Measurements from ENCODE around the gene SELENON. TPM values are rescaled to one million over a fixed set of nuclear protein-coding genes. Genes with fewer than 3 reads are reported as not detected.
A peak's percentile ranks its signal among the peaks of the same experiment; 100 is the strongest.

The SELENON gene
- total RNA-seq, 1 experiment from 2014 or later: 63.1 TPM

DNA sequence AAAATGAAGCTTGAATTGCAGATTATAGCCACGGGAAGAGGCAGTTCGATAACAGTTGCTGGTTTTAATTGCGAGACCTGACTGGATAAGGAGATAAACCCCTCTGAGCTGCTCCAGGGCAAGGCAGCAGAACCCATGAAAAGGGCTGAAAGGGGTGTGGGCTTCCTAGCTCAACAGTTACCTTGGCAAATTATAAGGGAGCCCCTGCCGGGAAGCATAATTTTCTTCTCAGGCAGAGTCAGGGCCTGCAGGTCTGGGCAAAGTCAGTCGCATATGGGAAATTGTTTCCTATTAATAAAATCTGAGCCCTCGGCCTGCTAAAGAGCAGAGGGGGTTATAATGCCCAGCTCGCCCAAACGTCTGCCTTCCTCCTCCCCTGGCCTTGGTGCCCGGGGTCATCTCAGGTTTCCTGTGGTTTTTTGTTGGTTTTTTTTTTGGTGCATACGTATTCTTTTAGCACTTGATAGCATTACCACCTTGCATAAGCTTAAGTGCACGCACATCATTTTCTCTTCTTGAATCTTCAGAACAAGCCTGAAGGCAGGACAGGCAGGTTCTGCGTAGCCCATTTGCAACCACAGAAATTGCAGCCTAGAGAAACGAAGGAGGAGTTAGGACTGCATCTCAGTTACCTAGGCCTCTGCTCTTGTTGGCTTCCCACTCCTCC, 33.9 kb upstream of the SELENON start:
- Histone ChIP-seq H3K4me1 (peaks cover 28% of the 10 kb centered on the region), H3K27me3 (no peaks in the 10 kb centered on the region), H3K9me3 (replicated peaks) (no peaks in the 10 kb centered on the region), H3K36me3 (peaks cover 12% of the 10 kb centered on the region), H3K4me3 (no peak overlapping the region), H3K27ac (peak overlapping the region; percentile 42)
- peak in 1 of 2 experiments; percentile 49 for DNase-seq

DNA sequence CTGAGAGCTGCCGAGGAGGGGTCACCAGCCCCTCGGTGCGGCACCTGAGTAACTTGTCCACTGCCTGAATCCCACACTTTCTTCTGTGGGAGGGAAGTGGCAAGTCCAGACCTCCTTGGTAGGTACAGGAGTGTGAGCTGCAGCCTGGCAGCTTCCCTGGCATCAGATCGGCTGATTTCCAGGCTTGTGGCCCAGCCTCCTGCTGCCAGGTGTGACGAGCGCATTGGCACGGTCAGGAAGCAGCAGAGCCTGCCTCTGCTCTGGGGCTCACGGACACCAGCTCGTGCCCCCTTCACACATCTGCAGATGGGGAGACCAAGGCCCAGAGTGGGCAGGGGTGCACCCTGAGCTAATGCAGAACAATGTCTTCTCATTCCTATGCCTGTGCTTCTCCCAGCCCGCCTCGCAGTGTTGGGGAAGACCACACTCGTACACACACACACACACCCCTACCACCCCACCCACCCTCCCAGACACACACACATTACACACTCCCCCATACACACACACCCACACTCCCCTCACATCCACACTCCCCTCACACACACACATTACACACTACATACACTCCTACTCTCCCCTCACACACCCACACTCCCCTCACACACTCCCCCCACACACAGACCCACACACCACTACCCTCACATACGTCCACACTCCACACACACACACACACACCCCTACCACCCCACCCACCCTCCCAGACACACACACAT, 33.1 kb upstream of the SELENON start:
- H3K4me1 ChIP-seq: peaks cover 37% of the 10 kb centered on the region
- H3K4me3 ChIP-seq: no peak overlapping the region
- no peak overlapping the region for H3K27ac ChIP-seq
- no peaks in the 10 kb centered on the region for H3K27me3 ChIP-seq
- no peak for DNase-seq
- H3K9me3 ChIP-seq (replicated peaks): no peaks in the 10 kb centered on the region
- H3K36me3 ChIP-seq: peaks cover 12% of the 10 kb centered on the region

DNA sequence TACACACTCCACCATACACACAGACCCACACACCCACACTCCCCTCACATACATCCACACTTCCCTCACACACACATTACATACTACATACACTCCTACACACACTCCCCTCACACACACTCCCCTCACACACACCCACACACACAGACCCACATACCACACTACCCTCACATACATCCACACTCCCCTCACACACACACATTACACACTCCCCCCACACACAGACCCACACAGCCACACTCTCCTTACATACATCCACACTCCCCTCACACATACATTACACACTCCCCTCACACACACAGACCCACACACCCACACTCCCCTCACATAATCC, 32.6 kb upstream of the SELENON start:
- H3K4me3 ChIP-seq: no peak overlapping the region
- no peaks in the 10 kb centered on the region for H3K9me3 ChIP-seq (replicated peaks)
- peaks cover 15% of the 10 kb centered on the region for H3K36me3 ChIP-seq
- H3K27ac ChIP-seq: no peak overlapping the region
- H3K4me1 ChIP-seq: peaks cover 41% of the 10 kb centered on the region
- DNase-seq: no peak
- no peaks in the 10 kb centered on the region for H3K27me3 ChIP-seq

DNA sequence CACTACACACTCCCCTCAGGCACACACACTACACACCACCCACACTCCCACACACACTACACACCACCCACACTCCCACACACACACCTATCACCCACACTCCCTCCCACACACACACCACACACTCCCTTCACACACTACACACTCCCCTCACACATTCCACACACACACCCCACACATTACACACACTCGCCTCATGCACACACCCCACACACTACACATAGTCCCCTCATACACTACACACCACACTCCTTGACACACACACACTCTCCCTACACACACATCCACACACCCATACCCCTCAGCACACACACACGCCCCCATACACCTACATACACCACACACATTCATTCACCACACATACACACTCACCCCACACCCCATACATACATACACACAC, 31.0 kb upstream of the SELENON start:
- no peak overlapping the region for H3K27ac ChIP-seq

DNA sequence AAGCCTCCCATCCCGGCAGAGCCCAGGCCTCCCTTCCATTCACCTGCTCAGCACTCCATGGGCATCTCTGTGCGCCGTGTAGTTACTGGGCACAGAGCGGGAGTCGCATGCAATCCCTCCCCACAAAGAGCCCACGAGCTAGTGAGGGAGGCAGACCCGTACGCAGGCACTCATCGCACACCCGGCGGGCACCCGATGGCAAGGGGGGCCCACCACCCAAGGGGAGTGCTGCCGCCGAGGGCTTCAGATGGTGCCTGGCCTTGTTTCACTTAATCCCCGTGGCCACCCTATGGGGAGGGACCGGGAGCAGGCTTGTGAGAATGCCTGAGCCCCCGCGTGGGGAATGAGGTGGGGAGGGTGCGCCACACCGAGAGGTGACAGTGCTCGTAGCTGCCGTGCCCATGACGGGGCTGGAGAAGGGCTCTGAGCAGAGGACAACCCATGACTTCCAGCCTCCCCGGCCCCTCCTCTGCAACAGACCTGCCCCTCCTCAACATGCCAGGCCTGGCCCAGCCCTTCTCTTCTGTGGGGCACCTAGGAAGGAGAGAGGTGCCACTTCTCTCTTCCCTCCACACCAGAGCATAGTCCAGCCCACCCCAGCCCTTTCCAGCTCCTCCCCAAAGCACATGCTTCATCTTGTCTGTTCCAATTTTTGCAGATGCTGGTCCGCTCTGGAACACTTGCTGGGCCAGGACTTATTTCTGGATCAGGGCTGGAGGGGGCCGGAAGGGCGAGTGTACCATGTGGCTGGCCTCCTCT, 30.2 kb upstream of the SELENON start:
- no peaks in the 10 kb centered on the region for H3K9me3 ChIP-seq (replicated peaks)
- H3K27ac ChIP-seq: no peak overlapping the region
- H3K36me3 ChIP-seq: peaks cover 9% of the 10 kb centered on the region
- H3K27me3 ChIP-seq: no peaks in the 10 kb centered on the region
- H3K4me1 ChIP-seq: peaks cover 53% of the 10 kb centered on the region
- no peak overlapping the region for H3K4me3 ChIP-seq
- DNase-seq: no peak

More for the DNA sequence above, 31.0 kb upstream of the SELENON start:
- no peak for DNase-seq
- H3K4me3 ChIP-seq: no peak overlapping the region
- H3K9me3 ChIP-seq (replicated peaks): no peaks in the 10 kb centered on the region
- peaks cover 49% of the 10 kb centered on the region for H3K4me1 ChIP-seq
- H3K27me3 ChIP-seq: no peaks in the 10 kb centered on the region
- H3K36me3 ChIP-seq: peaks cover 15% of the 10 kb centered on the region

DNA sequence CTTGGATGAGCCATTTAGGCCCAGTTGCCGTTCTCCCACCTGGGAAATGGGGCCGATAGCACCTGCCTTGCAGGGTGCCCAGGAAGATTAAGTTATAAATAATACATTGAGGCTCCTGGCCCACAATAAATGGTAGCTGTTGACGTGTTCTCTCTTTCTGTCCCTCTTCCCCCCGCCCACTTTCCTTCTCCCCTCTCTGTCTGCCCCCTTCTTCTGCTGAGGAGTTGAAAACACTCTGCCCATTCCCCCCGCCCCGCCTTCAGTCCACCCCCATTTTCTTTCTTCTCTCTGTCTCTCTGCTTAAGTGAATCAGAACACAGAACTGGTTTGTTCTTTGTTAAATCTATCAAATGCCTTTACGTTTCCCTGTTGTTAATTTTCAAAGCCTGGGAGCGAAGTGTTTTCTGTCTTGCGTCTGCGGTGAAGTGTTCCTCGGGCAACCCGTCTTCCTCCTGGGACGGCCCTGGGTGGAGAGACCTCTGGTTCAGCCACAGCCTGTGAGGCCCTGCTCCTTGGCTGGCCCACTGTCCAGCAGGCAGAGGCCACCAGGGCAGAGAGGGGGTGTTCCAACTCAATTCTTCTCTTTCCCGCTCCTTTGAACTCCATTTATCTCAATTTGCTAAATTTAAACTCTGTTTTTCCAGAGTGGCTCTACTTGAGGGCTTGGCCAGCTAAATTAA, 29.3 kb upstream of the SELENON start:
- Histone ChIP-seq H3K27me3 (no peaks in the 10 kb centered on the region), H3K4me3 (no peak overlapping the region; the same call in 1 of the 2 replicates), H3K27ac (peak overlapping the region; percentile 64), H3K36me3 (peaks cover 9% of the 10 kb centered on the region), H3K9me3 (replicated peaks) (no peaks in the 10 kb centered on the region), H3K4me1 (peaks cover 51% of the 10 kb centered on the region)
- no peak for DNase-seq

DNA sequence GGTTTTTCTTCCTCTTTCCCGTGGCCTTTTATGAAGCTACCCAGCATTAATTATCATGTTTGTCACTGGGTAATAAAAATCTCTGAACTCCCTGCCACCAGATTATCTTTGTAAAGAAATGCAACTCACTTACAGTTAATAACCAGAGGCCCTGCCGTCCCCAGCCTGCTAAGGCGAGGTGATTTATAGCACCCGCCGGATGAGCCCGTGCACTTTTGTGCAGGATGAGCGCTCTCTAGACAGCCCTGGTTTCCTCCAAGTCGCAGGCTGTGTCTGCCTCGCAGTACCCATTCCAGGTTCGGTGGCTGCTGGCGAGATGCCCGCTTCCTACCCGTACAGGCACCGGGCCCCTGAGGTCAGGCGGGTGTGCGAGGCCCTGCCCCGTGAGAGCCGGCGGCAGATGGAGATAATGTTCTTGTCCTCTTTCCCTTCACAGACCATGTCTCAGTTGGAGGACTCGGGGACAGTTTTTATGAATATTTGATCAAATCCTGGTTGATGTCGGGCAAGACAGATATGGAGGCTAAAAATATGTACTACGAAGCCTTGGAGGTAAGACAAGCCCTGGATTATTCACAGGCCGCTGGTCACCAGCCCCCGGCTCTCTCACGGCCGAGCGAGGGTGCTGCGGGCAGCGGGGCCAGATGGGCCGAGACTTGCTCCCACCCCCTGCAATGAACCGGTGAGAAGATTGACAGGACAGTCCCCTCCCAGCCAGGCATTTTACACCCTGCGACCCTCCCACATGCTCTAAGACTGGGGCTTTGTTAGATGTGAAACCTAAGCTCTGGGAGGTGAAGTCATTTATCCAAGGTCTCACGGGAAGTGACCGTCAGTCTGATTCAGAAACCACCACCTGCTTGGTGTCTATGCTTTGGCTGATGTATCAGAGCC, 28.5 kb upstream of the SELENON start:
- Histone ChIP-seq H3K9me3 (replicated peaks) (no peaks in the 10 kb centered on the region), H3K36me3 (peaks cover 9% of the 10 kb centered on the region), H3K4me1 (peaks cover 45% of the 10 kb centered on the region), H3K4me3 (peak overlapping the region; percentile 14), H3K27me3 (no peaks in the 10 kb centered on the region), H3K27ac (peak overlapping the region; percentile 64)
- peak; percentile 83 to 92 for DNase-seq

DNA sequence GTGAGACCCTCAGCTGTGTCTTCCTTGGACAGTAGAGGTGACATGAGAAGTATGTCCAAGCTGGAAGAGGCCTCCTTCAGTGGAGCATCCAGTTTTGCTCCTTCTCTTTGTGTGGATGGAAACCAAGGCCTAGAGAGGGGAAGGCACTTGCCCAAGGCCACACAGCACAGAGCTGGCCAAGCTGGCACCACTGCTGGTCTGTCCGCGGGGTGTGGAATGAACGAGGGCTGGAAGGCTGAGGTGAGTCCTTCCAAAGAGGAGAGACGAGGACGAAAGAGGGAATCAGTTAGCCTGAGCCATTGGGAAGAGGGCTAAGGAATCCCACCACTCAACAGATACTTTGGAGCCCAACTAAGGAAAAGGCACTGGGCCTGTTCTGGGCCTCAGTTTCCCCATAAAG, 27.8 kb upstream of the SELENON start:
- no peak for DNase-seq
- Histone ChIP-seq H3K36me3 (peaks cover 9% of the 10 kb centered on the region), H3K4me3 (no peak overlapping the region), H3K9me3 (replicated peaks) (no peaks in the 10 kb centered on the region), H3K27ac (peak overlapping the region; percentile 64), H3K27me3 (no peaks in the 10 kb centered on the region), H3K4me1 (peaks cover 41% of the 10 kb centered on the region)

DNA sequence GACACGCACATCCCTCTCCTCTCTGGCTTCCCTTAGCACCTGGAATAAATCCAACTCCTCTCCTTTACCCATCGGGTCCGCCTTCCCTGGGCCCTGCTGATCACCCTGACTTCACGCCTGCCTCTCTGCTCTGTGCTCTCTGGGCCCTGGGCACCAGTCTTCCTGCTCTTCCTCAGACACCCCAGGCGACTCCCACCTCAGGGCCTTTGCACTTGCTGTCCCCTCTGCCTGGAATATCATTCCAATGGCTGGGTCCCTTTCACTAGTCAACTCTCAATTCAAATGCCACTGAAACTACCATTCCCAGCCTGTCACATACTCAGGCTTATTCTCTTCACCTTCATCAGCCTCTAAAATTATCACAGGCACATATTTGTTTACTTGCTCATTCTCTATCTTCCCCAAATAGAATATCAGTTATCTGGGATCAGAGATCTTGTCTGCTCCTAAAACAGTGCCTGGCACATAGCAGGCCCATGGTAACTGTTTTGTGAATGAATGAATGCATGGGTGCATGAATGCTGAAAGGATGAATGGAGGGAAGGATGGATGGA, 27.2 kb upstream of the SELENON start:
- Histone ChIP-seq H3K27me3 (no peaks in the 10 kb centered on the region), H3K4me3 (no peak overlapping the region), H3K4me1 (peaks cover 41% of the 10 kb centered on the region), H3K36me3 (peaks cover 9% of the 10 kb centered on the region), H3K9me3 (replicated peaks) (no peaks in the 10 kb centered on the region), H3K27ac (no peak overlapping the region)
- no peak for DNase-seq

DNA sequence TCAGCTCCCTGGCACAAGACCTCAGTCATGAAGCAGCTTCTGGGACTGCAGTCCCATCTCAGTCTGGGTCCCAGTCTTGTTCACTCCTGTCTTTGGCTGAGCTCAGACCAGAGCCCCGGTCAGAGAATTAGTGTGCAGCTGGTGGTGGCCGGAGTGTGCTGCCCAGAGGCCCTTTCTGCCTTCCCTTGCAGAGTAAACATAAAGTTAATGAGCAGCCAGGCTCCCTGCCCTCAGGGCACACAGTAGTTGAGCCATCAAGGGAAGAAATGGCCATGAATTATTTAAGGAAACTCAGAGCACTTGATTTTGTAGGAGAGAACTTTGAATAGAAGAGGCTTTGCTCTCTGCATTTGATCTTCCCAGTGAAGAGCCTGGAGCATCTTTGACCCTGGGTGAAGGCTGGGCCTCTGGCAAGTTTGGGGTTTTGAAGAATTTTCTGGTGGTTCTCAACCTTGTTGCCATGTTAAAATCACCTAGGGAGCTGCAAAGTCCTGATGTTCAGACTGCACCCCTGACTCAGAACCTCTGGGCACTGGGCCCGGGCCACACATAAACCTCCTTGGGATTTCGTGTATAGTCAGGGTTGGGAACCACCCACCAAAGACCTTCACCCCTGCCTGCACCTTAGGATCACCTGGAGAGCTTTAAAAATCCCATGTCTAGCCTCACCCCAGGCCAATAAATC, 26.4 kb upstream of the SELENON start:
- H3K27me3 ChIP-seq: no peaks in the 10 kb centered on the region
- peaks cover 41% of the 10 kb centered on the region for H3K4me1 ChIP-seq
- peaks cover 9% of the 10 kb centered on the region for H3K36me3 ChIP-seq
- no peak overlapping the region for H3K27ac ChIP-seq
- peak; percentile 55 to 72 for DNase-seq
- H3K4me3 ChIP-seq: no peak overlapping the region
- H3K9me3 ChIP-seq (replicated peaks): no peaks in the 10 kb centered on the region

DNA sequence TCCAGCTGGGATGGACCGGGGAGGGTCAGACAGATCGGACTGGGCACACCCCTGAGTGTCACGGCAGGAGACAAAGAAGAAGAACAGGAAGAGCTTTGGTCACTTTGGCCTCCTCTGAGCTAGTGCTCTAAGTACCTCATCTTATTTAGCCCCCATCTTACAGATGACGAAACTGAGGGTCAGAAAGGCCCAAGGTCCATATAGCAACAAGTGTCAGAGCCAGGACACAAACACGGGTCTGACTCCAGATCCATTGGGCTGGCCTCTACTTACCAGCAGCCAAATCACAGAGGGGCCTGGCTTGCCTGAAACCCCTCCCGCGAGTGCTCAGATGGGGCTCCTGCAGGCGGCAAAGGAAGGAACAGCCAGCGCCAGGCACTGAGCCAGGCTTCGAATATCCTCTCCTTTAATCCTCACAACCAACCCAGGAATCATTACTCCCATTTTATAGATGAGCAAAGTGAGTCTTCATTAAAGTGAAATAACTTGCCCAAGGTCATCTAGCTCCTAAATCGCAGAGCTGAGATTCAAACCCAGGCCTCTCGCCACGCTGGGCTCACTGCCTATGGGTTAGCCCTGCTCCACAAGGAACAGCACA, 25.7 kb upstream of the SELENON start:
- no peak for DNase-seq
- no peaks in the 10 kb centered on the region for H3K9me3 ChIP-seq (replicated peaks)
- H3K36me3 ChIP-seq: peaks cover 3% of the 10 kb centered on the region; the same call in 1 of the 2 replicates
- H3K4me3 ChIP-seq: no peak overlapping the region
- H3K4me1 ChIP-seq: peaks cover 41% of the 10 kb centered on the region
- H3K27me3 ChIP-seq: no peaks in the 10 kb centered on the region
- H3K27ac ChIP-seq: no peak overlapping the region

DNA sequence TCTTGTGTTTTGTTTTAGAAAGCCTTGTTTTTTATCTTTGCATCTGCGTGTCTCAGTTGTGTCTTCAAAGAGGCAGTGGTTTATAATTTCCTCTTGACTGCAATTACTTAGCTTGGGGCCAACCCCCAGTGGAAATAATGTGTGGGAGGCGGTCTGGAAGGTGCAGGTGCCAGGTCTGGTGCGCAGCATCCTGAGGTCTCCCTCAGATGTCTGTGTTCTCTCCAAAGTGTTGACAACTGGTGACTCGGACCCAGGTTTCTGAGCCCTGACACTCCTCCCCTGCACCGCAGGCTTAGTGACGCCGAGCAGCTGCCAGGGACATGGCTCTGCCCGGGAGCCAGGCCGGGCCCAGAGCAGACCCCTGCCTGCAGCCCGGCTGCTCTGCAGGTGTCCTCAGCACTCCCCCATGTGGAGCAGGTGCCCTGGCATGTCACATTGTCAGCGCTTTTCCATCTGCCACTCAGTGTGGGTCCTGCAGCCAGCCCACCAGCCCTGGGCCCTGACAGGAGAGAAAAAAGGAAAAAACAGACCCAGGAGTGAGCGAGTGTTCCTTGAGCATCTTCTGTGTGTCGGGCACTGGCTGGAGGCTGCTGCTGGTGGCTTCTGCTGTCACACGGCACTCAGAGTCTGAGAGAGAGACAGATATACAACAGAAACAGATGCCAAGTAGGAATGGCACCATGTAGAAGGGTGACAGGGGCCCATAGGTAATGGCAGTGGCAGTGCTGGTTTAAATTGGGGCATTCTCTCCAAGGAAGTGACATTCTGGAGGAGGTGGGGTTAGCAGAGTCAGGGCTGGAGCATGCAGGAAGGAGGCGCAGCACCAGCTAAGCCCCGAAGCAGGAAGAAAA, 24.8 kb upstream of the SELENON start:
- no peaks in the 10 kb centered on the region for H3K27me3 ChIP-seq
- no peak overlapping the region for H3K27ac ChIP-seq
- no peaks in the 10 kb centered on the region for H3K9me3 ChIP-seq (replicated peaks)
- DNase-seq: peak; percentile 62 to 74
- H3K4me3 ChIP-seq: no peak overlapping the region
- peaks cover 5% of the 10 kb centered on the region; the same call in 1 of the 2 replicates for H3K36me3 ChIP-seq
- H3K4me1 ChIP-seq: peaks cover 44% of the 10 kb centered on the region
